K562 (cell line): ENCODE measurements around the gene HOXB7. TPM values are rescaled to one million over a fixed set of nuclear protein-coding genes. Genes with fewer than 3 reads are reported as not detected.

Experiments
- ATAC-seq: fragments of 200-7000 bp; cut with Tn5 transposase; 3 replicates; pipeline ENCODE4 v1.9.1; 2020; ENCODE audit warnings: moderate library complexity
- BruUV-seq: library from RNA; stranded (reverse); fragments of 400-500 nt; replicated peaks from 2 replicates; lab custom pipeline; 2021; lab: Mats Ljungman, UMichigan
- CTCF ChIA-PET: fragments of 300-600 bp; formaldehyde crosslinking; extraction: SDS; loops from one replicate; lab custom pipeline; 2021; ENCODE audit warnings: low intra/inter-chr PET ratio; lab: Yijun Ruan, JAX
- POLR2A ChIA-PET: fragments of 300-600, 350-650 bp; sonication (Branson Sonifier 250); formaldehyde crosslinking; extraction: SDS; loops from one replicate; lab custom pipeline; 2021; ENCODE audit warnings: antibody characterized with exemption, inconsistent platforms; lab: Yijun Ruan, JAX
- DNase-seq, 4 experiments: peaks; one replicate each; pipeline versions ENCODE4 v3.0.0 to v3.0.0-alpha.2; 2011 to 2018; ENCODE audit warnings: low spot score in 3 of 4, mixed read lengths in 3 of 4; ENCODE audit errors: extremely low read depth in 1 of 4
- FAIRE-seq: peaks from 2 replicates; lab custom pipeline; 2011; peaks lifted over from hg19 to GRCh38; lab: Jason Lieb, UNC
- H2AFZ ChIP-seq: 2 replicates; pipeline ENCODE4 v1.6.0; 2011; ENCODE audit warnings: low read depth, low read length, control low read depth, inconsistent platforms
- H3K27ac ChIP-seq: fragments of 200-600 bp; 3 replicates; pipeline ENCODE4 v1.8.0; 2011; ENCODE audit warnings: low read depth, mild to moderate bottlenecking, control low read depth, inconsistent platforms, low read length, moderate library complexity, mixed read lengths; ENCODE audit errors: extremely low read depth
- H3K27me3 ChIP-seq, 2 experiments: fragments of 300-600 bp in 1 of 2; 2 replicates in 1 of 2; 3 replicates in 1 of 2; pipeline versions ENCODE4 v1.6.0 to v1.8.0; 2011; ENCODE audit warnings: inconsistent platforms in 2 of 2, low read length in 2 of 2, mild to moderate bottlenecking in 1 of 2, mixed read lengths in 1 of 2, moderate library complexity in 1 of 2; ENCODE audit not compliant: control insufficient read depth in 2 of 2, insufficient read depth in 2 of 2
- H3K36me3 ChIP-seq: fragments of 300-600 bp; 3 replicates; pipeline ENCODE4 v1.8.0; 2011; ENCODE audit warnings: mild to moderate bottlenecking, low read length, inconsistent platforms; ENCODE audit not compliant: control insufficient read depth, insufficient read depth
- H3K4me1 ChIP-seq, 2 experiments: fragments of 200-600 bp in 1 of 2; replicated peaks in 1 of 2; 2 replicates in 1 of 2; 3 replicates in 1 of 2; pipeline versions ENCODE4 v1.5.1 to v1.8.0; 2011; ENCODE audit warnings: inconsistent platforms in 2 of 2, low read length in 2 of 2, mild to moderate bottlenecking in 1 of 2, mixed read lengths in 1 of 2, moderate library complexity in 1 of 2; ENCODE audit not compliant: control insufficient read depth in 2 of 2, insufficient read depth in 2 of 2
- H3K4me2 ChIP-seq: 2 replicates; pipeline ENCODE4 v1.6.1; 2011; ENCODE audit warnings: low read length, control low read depth, inconsistent platforms, mixed read lengths; ENCODE audit not compliant: insufficient read depth
- H3K4me3 ChIP-seq: fragments of 200-600 bp; sonication (generic), shearing (Covaris generic); 2 replicates; pipeline ENCODE4 v1.5.1; 2016; ENCODE audit warnings: control low read depth, inconsistent platforms
- H3K79me2 ChIP-seq: fragments of 200-600 bp; 3 replicates; pipeline ENCODE4 v1.8.0; 2011; ENCODE audit warnings: low read length, inconsistent platforms; ENCODE audit not compliant: control insufficient read depth, insufficient read depth
- H3K9ac ChIP-seq, 2 experiments: 2 replicates each; pipeline versions ENCODE4 v1.6.0 to v1.6.1; 2011; ENCODE audit warnings: low read depth in 2 of 2, low read length in 2 of 2, control low read depth in 1 of 2, inconsistent platforms in 1 of 2, mild to moderate bottlenecking in 1 of 2, mixed read lengths in 1 of 2; ENCODE audit not compliant: insufficient read depth in 1 of 2
- H3K9me1 ChIP-seq: one replicate; pipeline ENCODE4 v1.6.0; 2011; ENCODE audit warnings: inconsistent platforms, mild to moderate bottlenecking, low read length, moderate library complexity; ENCODE audit not compliant: control insufficient read depth, insufficient read depth
- H3K9me3 ChIP-seq: replicated peaks from 2 replicates; pipeline ENCODE4 v1.5.1; 2011; ENCODE audit warnings: low read depth, low read length, inconsistent platforms; ENCODE audit not compliant: control insufficient read depth, insufficient read depth
- H4K20me1 ChIP-seq: replicated peaks from 2 replicates; pipeline ENCODE4 v1.6.1; 2011; ENCODE audit warnings: low read length, inconsistent platforms, mixed read lengths; ENCODE audit not compliant: control insufficient read depth, insufficient read depth
- BCLAF1 ChIP-seq, 2 experiments: fragments of 450-650 bp in 1 of 2; IDR thresholded peaks; 2 replicates each; pipeline ENCODE4 v1.6.1; 2011 to 2017; ENCODE audit warnings: low read depth in 2 of 2, antibody characterized with exemption in 1 of 2, borderline replicate concordance in 1 of 2, low read length in 1 of 2, mild to moderate bottlenecking in 1 of 2, mixed read lengths in 1 of 2; ENCODE audit not compliant: control insufficient read depth in 1 of 2
- FOXJ3 ChIP-seq: sonication (generic); formaldehyde crosslinking; IDR thresholded peaks from 2 replicates; pipeline ENCODE4 v1.4.0; 2020; ENCODE audit warnings: mild to moderate bottlenecking, missing genetic modification reagents
- KLF6 ChIP-seq: fragments of 250-450 bp; sonication (Bioruptor Pico); IDR thresholded peaks from 2 replicates; pipeline ENCODE4 v1.4.0; 2020; ENCODE audit warnings: mild to moderate bottlenecking, moderate library complexity, borderline replicate concordance
- NFXL1 ChIP-seq: fragments of 450-650 bp; formaldehyde crosslinking; IDR thresholded peaks from 2 replicates; pipeline ENCODE4 v1.4.0; 2021; ENCODE audit warnings: mild to moderate bottlenecking
- NR0B1 ChIP-seq: fragments of 450-650 bp; IDR thresholded peaks from one replicate; pipeline ENCODE4 v1.6.1; 2018; ENCODE audit warnings: mild to moderate bottlenecking, moderate library complexity; ENCODE audit not compliant: partially characterized antibody
- POLR2A ChIP-seq: fragments of 450-650 bp; conservative IDR thresholded peaks from 2 replicates; pipeline ENCODE4 v1.6.1; 2016
- POLR2AphosphoS2 ChIP-seq: IDR thresholded peaks from 2 replicates; pipeline ENCODE4 v1.6.1; 2012; ENCODE audit warnings: low read length, improper control_type of control experiment
- RBFOX2 ChIP-seq: fragments of 200-400 bp; formaldehyde crosslinking; IDR thresholded peaks from 2 replicates; pipeline ENCODE4 v1.6.1; 2017; ENCODE audit warnings: low read depth, mild to moderate bottlenecking, low read length, moderate library complexity
- U2AF2 ChIP-seq: fragments of 200-400 bp; formaldehyde crosslinking; optimal IDR thresholded peaks from 2 replicates; pipeline ENCODE3; 2017; ENCODE audit warnings: low read depth, mild to moderate bottlenecking, low read length
- ZFX ChIP-seq: sonication (generic); formaldehyde crosslinking; IDR thresholded peaks from 2 replicates; pipeline ENCODE4 v1.8.0; 2022; ENCODE audit warnings: mild to moderate bottlenecking, missing genetic modification reagents, moderate library complexity
- ZNF431 ChIP-seq: sonication (generic); formaldehyde crosslinking; IDR thresholded peaks from 2 replicates; pipeline ENCODE4 v1.8.0; 2022; ENCODE audit warnings: mild to moderate bottlenecking, missing genetic modification reagents
- ZNF507 ChIP-seq: conservative IDR thresholded peaks from 2 replicates; pipeline ENCODE4 v1.6.1; 2017; ENCODE audit warnings: missing genetic modification characterization, missing compliant biosample characterization
- WGBS: fragments of 100-300 bp; shearing (Covaris generic); methylation state at CpG from one replicate; pipeline ENCODE4 v1.1.6; 2016; ENCODE audit warnings: low coverage, mixed read lengths; ENCODE audit not compliant: insufficient coverage; ENCODE audit errors: missing lambda C conversion rate; 5-methylcytosine and 5-hydroxymethylcytosine counted together
- in situ Hi-C: fragments of 300-500 bp; cut with MboI; formaldehyde crosslinking; loops from 4 replicates; pipeline ENCODE4 v1.15.0; 2018; ENCODE audit warnings: inconsistent platforms, mixed read lengths
- intact Hi-C: fragments of 100-400 bp; cut with micrococcal nuclease; formaldehyde crosslinking; loops from 2 replicates; pipeline ENCODE4 v1.14.2; 2022
- polyA plus RNA-seq, 8 experiments: library from polyadenylated mRNA; depleted of rRNA in 4 of 8; stranded (reverse) in 5 of 8; unstranded in 3 of 8; fragments of >200 nt; fragmentation: Nextera tagmentation in 2 of 8; fragmentation: Illumina TruSeq in 1 of 8; extraction: Ambion mirVana in 2 of 8; extraction: Trizol in 1 of 8; gene quantifications; 2 replicates each; pipeline versions ENCODE4 v1.2.1 to v1.2.3, GENCODE V29; 2011 to 2014; ENCODE audit warnings: inconsistent platforms in 1 of 8, missing spikeins in 1 of 8
- total RNA-seq, 7 experiments: library from RNA; depleted of rRNA in 6 of 7; stranded (reverse); fragments of >200 nt in 6 of 7; fragmentation: Illumina TruSeq in 2 of 7; extraction: Trizol in 2 of 7; gene quantifications; 2 replicates each; pipeline versions ENCODE4 v1.2.1 to v1.2.3, GENCODE V29; 2011 to 2021; ENCODE audit warnings: low replicate concordance in 1 of 7
- TF ChIP-seq, protein P1 (sequence below), 2 experiments: fragments of 450-650 bp in 1 of 2; sonication (generic) in 1 of 2; formaldehyde crosslinking in 1 of 2; IDR thresholded peaks in 1 of 2; conservative IDR thresholded peaks in 1 of 2; 2 replicates each; pipeline versions ENCODE4 v1.6.1 to v1.8.1; 2016 to 2023; ENCODE audit warnings: mild to moderate bottlenecking in 2 of 2, moderate library complexity in 2 of 2, inconsistent platforms in 1 of 2, missing genetic modification reagents in 1 of 2

Gene HOXB7
- total and polyA plus RNA-seq, 9 of the 15 experiments (the other 6 are each of a cell fraction or from before 2014, with no cell fraction given) = 5.5 to 16.7 (median 8.3) TPM

DNA sequence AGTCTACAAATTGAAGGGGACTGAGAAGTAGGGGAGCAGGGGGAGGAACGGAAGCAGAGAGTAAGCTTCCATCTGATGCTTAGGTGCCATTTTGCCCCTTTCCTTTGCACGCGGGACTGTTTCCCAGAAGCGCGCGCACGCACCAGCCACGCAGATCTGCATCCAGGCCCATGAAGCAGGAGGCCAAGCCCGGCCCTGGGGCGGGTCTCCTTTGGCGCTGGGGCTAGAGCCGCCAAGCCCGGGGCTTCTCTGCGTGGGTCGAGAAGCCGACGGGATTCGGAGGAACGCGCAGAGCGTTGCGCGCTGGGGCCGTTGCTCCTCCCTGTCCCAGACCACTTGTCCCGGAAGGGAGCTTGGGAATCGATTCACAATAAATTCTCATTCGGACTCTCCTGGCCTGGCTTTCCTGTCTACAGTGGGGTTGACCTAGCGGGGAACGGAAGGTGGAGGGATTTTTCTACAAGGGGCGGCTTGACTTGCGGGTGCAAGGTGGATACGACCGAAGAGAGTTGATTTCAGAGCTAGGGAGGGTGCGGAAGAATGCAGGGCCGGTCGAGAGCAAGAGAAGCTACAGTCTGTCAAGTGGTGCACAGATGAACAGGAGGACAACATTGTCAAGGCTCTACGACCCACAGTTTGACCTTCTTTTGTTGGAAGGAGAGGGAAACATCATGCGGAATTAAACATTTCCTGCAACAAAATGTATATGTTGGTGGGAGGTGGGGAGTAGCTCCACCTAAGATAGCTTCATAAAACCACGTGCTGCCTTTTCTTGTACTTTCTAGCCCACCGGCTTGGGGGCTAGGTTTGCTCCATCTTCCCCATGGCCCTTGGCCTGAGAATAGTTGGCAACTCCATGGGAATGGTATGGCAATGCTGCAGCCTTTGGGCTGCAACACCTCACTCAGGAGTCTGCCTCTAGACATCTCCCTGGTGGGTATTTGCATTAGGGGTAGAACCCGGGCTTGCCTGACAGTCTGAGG, 10.9 kb upstream of the HOXB7 start:
- no TSS peak for BruUV-seq
- H4K20me1 ChIP-seq = peaks cover 51% of the 10 kb centered on the region
- peaks cover 51% of the 10 kb centered on the region for H3K36me3 ChIP-seq
- intact Hi-C loops (no loop called here), in situ Hi-C loops (loop anchor here (10.0 kb wide), 1 partner anchor 587 kb away; the partner anchor contains the start of gene COPZ2)
- no peak for ATAC-seq
- H3K4me3 ChIP-seq = no peak overlapping the region
- H3K9ac ChIP-seq = peak overlapping the region in 1 of 2 experiments; percentile 75; a peak in 2 of 4 replicates
- peak overlapping the region; percentile 42 for H3K4me2 ChIP-seq
- H3K79me2 ChIP-seq = peaks cover 85% of the 10 kb centered on the region
- no peak overlapping the region for H3K27ac ChIP-seq
- H3K9me1 ChIP-seq = no peaks in the 10 kb centered on the region
- H3K27me3 ChIP-seq = no peaks in the 10 kb centered on the region
- no peak for DNase-seq
- POLR2A ChIA-PET = interaction anchor here (0.6 to 3.3 kb wide), 12 partner anchors 8 to 780 kb away, joined by 3 to 21 read pairs (median 3); partner anchors contain the start of gene SCRN2
- H2AFZ ChIP-seq = no peak overlapping the region
- H3K4me1 ChIP-seq = peaks cover 50 to 62% of the 10 kb centered on the region in 2 experiments; a peak in 4 of 5 replicates
- H3K9me3 ChIP-seq = no peaks in the 10 kb centered on the region
- CTCF ChIA-PET = no interaction called here
- FAIRE-seq = no peak
- WGBS = 77% methylated on average over 28 of the region's 41 CpGs
- TF ChIP-seq BCLAF1 (IDR thresholded peaks at IDR 0.05; ENCODE audit: borderline replicate concordance in 1 of 2, control insufficient read depth in 1 of 2, low read depth in 2 of 2, low read length in 1 of 2) (0 out of 4 replicates have a peak, but pooled peaks of 1 of the 2 experiments have one; percentile 47), ZFX (CRISPR knock-in tag) (no peak), POLR2A (peak; percentile 36; the same call in 1 of the 2 replicates), ZNF507 (tag) (no peak), NFXL1 (CRISPR knock-in tag) (no peak), POLR2AphosphoS2 (0 out of 2 replicates have a peak, but pooled peaks have one; percentile 51), NR0B1 (no peak), FOXJ3 (CRISPR knock-in tag) (no peak), KLF6 (no peak), U2AF2 (no peak), RBFOX2 (peak; percentile 78), ZNF431 (CRISPR knock-in tag) (no peak)
- TF ChIP-seq, protein P1, sequence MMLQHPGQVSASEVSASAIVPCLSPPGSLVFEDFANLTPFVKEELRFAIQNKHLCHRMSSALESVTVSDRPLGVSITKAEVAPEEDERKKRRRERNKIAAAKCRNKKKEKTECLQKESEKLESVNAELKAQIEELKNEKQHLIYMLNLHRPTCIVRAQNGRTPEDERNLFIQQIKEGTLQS (IDR thresholded peaks at IDR 0.05) = 0 out of 2 replicates have a peak, but pooled peaks have one; percentile 17
- TF ChIP-seq, protein P1 (CRISPR knock-in tag; conservative IDR thresholded peaks at IDR 0.05) = no peak
